Measurements from ENCODE around the gene KCNJ8. TPM values are rescaled to one million over a fixed set of nuclear protein-coding genes. Genes with fewer than 3 reads are reported as not detected.

The KCNJ8 gene
- total and polyA plus RNA-seq, 10 of the 15 experiments (the other 5 are each of a cell fraction or from before 2014, with no cell fraction given) = not detected

DNA sequence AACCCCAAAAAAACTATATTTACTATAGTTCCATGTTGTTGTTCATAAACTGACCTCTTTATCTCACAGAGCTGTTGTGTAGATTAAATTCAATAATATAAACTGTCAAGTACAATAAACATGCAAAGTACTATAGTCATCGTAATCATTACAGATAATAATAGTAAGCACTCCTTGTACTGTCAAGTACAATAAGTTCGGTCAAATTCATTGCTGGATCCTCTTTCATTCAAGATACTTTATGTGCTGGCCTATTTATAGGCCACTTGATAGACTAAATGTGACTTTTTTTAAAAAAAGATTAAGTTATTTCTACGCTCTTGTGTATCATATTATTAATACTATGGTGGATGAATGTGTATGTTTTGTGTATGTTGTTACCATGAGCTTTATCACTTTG lies 39.2 kb upstream of the KCNJ8 start:
- RAD21 ChIA-PET (ENCODE audit: unreplicated experiment) = no interaction called here
- Histone ChIP-seq H3K4me3 (no peak overlapping the region), H3K27ac (ENCODE audit: control insufficient read depth, insufficient read depth) (no peak overlapping the region), H4K20me1 (ENCODE audit: control insufficient read depth, insufficient read depth) (no peaks in the 10 kb centered on the region), H3K4me2 (ENCODE audit: control insufficient read depth, insufficient read depth) (no peak overlapping the region), H3K36me3 (ENCODE audit: control insufficient read depth in 2 of 2, insufficient read depth in 2 of 2, low read length in 1 of 2) (no peaks in the 10 kb centered on the region), H3K4me1 (ENCODE audit: control insufficient read depth, insufficient read depth, low read length) (no peaks in the 10 kb centered on the region), H3K79me2 (ENCODE audit: control insufficient read depth, insufficient read depth, low read length) (no peaks in the 10 kb centered on the region), H3K27me3 (replicated peaks in 1 of 2; ENCODE audit: control insufficient read depth in 2 of 2, insufficient read depth in 2 of 2, low read length in 1 of 2) (no peaks in the 10 kb centered on the region), H3K9me3 (replicated peaks; ENCODE audit: control insufficient read depth, insufficient read depth, low read length) (no peaks in the 10 kb centered on the region), H2AFZ (ENCODE audit: control insufficient read depth, low read depth, low read length) (no peak overlapping the region), H3K9ac (ENCODE audit: control insufficient read depth, insufficient read depth, low read length) (no peak overlapping the region)
- intact Hi-C loops (cut with micrococcal nuclease; ENCODE audit: unreplicated experiment) = no loop called here
- ATAC-seq (no peak), DNase-seq (ENCODE audit: low read depth, low spot score) (no peak), FAIRE-seq (no peak)
- POLR2A ChIA-PET = no interaction called here
- WGBS (ENCODE audit: insufficient coverage, insufficient replicate concordance, low lambda C conversion rate, missing lambda C conversion rate) = 12% methylated on average over 3 of the region's 3 CpGs
- CTCF ChIA-PET = no interaction called here
- SMC1A ChIA-PET (ENCODE audit: uncharacterized antibody, unreplicated experiment) = no interaction called here
- in situ Hi-C loops (cut with MboI) = no loop called here
- no TSS peak for BruUV-seq (replicated peaks)
- TF ChIP-seq BACH1 (IDR thresholded peaks at IDR 0.05; ENCODE audit: borderline replicate concordance) (no peak), SIX5 (IDR thresholded peaks at IDR 0.05; ENCODE audit: low read depth, low read length, severe bottlenecking) (no peak), NFXL1 (IDR thresholded peaks at IDR 0.05; ENCODE audit: borderline replicate concordance) (no peak), NR2C2 (IDR thresholded peaks at IDR 0.05; ENCODE audit: borderline replicate concordance, control insufficient read depth, insufficient read length, low read depth) (no peak), GATAD2B (conservative IDR thresholded peaks at IDR 0.05; ENCODE audit: low read depth) (no peak)
- TF ChIP-seq, protein P1, sequence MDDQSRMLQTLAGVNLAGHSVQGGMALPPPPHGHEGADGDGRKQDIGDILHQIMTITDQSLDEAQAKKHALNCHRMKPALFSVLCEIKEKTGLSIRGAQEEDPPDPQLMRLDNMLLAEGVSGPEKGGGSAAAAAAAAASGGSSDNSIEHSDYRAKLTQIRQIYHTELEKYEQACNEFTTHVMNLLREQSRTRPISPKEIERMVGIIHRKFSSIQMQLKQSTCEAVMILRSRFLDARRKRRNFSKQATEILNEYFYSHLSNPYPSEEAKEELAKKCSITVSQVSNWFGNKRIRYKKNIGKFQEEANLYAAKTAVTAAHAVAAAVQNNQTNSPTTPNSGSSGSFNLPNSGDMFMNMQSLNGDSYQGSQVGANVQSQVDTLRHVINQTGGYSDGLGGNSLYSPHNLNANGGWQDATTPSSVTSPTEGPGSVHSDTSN (IDR thresholded peaks at IDR 0.05; ENCODE audit: insufficient replicate concordance, low read depth, low read length) = no peak

DNA sequence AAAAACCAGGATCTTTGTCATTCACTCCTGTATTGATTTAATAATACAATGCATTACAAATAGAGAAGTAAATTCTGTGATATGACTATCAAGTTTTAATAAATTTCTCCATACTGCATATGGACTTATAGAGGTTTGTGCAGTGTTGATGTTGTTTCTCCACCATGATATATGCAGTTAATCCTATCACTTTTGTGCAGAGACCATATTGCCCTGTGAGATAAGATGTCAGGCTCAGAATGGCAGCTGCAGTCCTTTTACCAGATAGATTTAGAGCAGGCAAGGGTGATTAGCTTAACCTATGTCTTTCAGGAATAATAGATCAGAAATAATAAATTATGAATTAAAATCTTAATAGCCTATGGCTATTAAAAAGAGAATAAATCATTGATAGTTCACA lies 38.6 kb upstream of the KCNJ8 start:
- no peak for DNase-seq (ENCODE audit: low read depth, low spot score)
- no peak for FAIRE-seq
- Histone ChIP-seq H3K9me3 (replicated peaks; ENCODE audit: control insufficient read depth, insufficient read depth, low read length) (no peaks in the 10 kb centered on the region), H3K36me3 (ENCODE audit: control insufficient read depth in 2 of 2, insufficient read depth in 2 of 2, low read length in 1 of 2) (no peaks in the 10 kb centered on the region), H3K4me3 (no peak overlapping the region), H3K27ac (ENCODE audit: control insufficient read depth, insufficient read depth) (no peak overlapping the region), H3K9ac (ENCODE audit: control insufficient read depth, insufficient read depth, low read length) (no peak overlapping the region), H3K4me2 (ENCODE audit: control insufficient read depth, insufficient read depth) (no peak overlapping the region), H4K20me1 (ENCODE audit: control insufficient read depth, insufficient read depth) (no peaks in the 10 kb centered on the region), H3K4me1 (ENCODE audit: control insufficient read depth, insufficient read depth, low read length) (no peaks in the 10 kb centered on the region), H2AFZ (ENCODE audit: control insufficient read depth, low read depth, low read length) (no peak overlapping the region), H3K27me3 (replicated peaks in 1 of 2; ENCODE audit: control insufficient read depth in 2 of 2, insufficient read depth in 2 of 2, low read length in 1 of 2) (no peaks in the 10 kb centered on the region), H3K79me2 (ENCODE audit: control insufficient read depth, insufficient read depth, low read length) (no peaks in the 10 kb centered on the region)
- in situ Hi-C loops (cut with MboI) = no loop called here
- ChIA-PET SMC1A (ENCODE audit: uncharacterized antibody, unreplicated experiment) (interaction anchor here (0.6 kb wide), 1 partner anchor 88 kb away, joined by 3 read pairs; no protein-coding TSS in a partner anchor), POLR2A (no interaction called here), RAD21 (ENCODE audit: unreplicated experiment) (no interaction called here), CTCF (no interaction called here)
- BruUV-seq (replicated peaks) = no TSS peak
- intact Hi-C loops (cut with micrococcal nuclease; ENCODE audit: unreplicated experiment) = no loop called here
- no peak for ATAC-seq
- TF ChIP-seq SREBF2 (IDR thresholded peaks at IDR 0.05; ENCODE audit: low read length) (no peak), SMAD5 (IDR thresholded peaks at IDR 0.05; ENCODE audit: low read depth) (no peak), JUNB (IDR thresholded peaks at IDR 0.05) (no peak), RAD21 (IDR thresholded peaks at IDR 0.05; ENCODE audit: insufficient read depth, low read depth, low read length) (no peak), LARP7 (IDR thresholded peaks at IDR 0.05) (no peak), SUPT20H (IDR thresholded peaks at IDR 0.05; ENCODE audit: borderline replicate concordance, control insufficient read depth, low read depth, low read length) (no peak), CHD1 (IDR thresholded peaks at IDR 0.05; ENCODE audit: low read depth, low read length) (no peak), SREBF1 (IDR thresholded peaks at IDR 0.05; ENCODE audit: low read length) (no peak), PAX8 (IDR thresholded peaks at IDR 0.05) (no peak)
- TF ChIP-seq, protein P2, sequence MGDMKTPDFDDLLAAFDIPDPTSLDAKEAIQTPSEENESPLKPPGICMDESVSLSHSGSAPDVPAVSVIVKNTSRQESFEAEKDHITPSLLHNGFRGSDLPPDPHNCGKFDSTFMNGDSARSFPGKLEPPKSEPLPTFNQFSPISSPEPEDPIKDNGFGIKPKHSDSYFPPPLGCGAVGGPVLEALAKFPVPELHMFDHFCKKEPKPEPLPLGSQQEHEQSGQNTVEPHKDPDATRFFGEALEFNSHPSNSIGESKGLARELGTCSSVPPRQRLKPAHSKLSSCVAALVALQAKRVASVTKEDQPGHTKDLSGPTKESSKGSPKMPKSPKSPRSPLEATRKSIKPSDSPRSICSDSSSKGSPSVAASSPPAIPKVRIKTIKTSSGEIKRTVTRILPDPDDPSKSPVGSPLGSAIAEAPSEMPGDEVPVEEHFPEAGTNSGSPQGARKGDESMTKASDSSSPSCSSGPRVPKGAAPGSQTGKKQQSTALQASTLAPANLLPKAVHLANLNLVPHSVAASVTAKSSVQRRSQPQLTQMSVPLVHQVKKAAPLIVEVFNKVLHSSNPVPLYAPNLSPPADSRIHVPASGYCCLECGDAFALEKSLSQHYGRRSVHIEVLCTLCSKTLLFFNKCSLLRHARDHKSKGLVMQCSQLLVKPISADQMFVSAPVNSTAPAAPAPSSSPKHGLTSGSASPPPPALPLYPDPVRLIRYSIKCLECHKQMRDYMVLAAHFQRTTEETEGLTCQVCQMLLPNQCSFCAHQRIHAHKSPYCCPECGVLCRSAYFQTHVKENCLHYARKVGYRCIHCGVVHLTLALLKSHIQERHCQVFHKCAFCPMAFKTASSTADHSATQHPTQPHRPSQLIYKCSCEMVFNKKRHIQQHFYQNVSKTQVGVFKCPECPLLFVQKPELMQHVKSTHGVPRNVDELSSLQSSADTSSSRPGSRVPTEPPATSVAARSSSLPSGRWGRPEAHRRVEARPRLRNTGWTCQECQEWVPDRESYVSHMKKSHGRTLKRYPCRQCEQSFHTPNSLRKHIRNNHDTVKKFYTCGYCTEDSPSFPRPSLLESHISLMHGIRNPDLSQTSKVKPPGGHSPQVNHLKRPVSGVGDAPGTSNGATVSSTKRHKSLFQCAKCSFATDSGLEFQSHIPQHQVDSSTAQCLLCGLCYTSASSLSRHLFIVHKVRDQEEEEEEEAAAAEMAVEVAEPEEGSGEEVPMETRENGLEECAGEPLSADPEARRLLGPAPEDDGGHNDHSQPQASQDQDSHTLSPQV (IDR thresholded peaks at IDR 0.05) = no peak
